HEK293 (cell line): ENCODE results near the gene SMARCA2.

Experiments
- CTCF ChIA-PET: fragments of 350-600 bp; formaldehyde crosslinking; extraction: SDS; loops from one replicate; lab custom pipeline; 2021; ENCODE audit warnings: antibody characterized with exemption; lab: Yijun Ruan, JAX
- POLR2A ChIA-PET: fragments of 300-600 bp; formaldehyde crosslinking; extraction: SDS; loops from one replicate; lab custom pipeline; 2020; ENCODE audit warnings: antibody characterized with exemption, inconsistent platforms; lab: Yijun Ruan, JAX
- H3K27ac ChIP-seq: fragments of 200-500 bp; sonication (Bioruptor generic); 2 replicates; pipeline ENCODE4 v1.5.1; 2014; ENCODE audit warnings: low read depth, low read length, control low read depth, inconsistent platforms; ENCODE audit errors: extremely low read depth
- H3K36me3 ChIP-seq, 2 experiments: fragments of 200-500 bp in 1 of 2; sonication (Bioruptor generic) in 1 of 2; 1 replicate in 1 of 2; 2 replicates in 1 of 2; pipeline ENCODE4 v1.5.1; 2014 to 2017; ENCODE audit warnings: inconsistent platforms in 2 of 2, low read length in 2 of 2; ENCODE audit not compliant: control insufficient read depth in 2 of 2, insufficient read depth in 1 of 2
- H3K4me1 ChIP-seq: fragments of 200-500 bp; sonication (Bioruptor generic); 2 replicates; pipeline ENCODE4 v1.5.1; 2014; ENCODE audit warnings: mild to moderate bottlenecking, low read length, inconsistent platforms; ENCODE audit not compliant: control insufficient read depth, insufficient read depth
- H3K4me3 ChIP-seq: 2 replicates; pipeline ENCODE4 v1.5.1; 2011; ENCODE audit warnings: low read depth, mild to moderate bottlenecking, control low read depth, low read length, moderate library complexity
- H3K9me3 ChIP-seq: fragments of 200-500 bp; sonication (Bioruptor generic); 2 replicates; pipeline ENCODE4 v1.5.1; 2014; ENCODE audit warnings: low read depth, low read length, inconsistent platforms; ENCODE audit not compliant: control insufficient read depth, insufficient read depth
- BCL11B ChIP-seq: fragments of 450-650 bp; formaldehyde crosslinking; IDR thresholded peaks from 2 replicates; pipeline ENCODE4 v1.5.1; 2016; ENCODE audit warnings: low read depth, missing biosample characterization, missing genetic modification characterization
- EGR2 ChIP-seq: fragments of 450-650 bp; formaldehyde crosslinking; IDR thresholded peaks from 2 replicates; pipeline ENCODE4 v1.5.1; 2016; ENCODE audit warnings: low read depth, missing biosample characterization, missing genetic modification characterization
- KLF16 ChIP-seq: fragments of 450-650 bp; formaldehyde crosslinking; IDR thresholded peaks from 2 replicates; pipeline ENCODE4 v1.5.1; 2017; ENCODE audit warnings: missing biosample characterization, missing genetic modification characterization
- KLF8 ChIP-seq: fragments of 450-650 bp; formaldehyde crosslinking; IDR thresholded peaks from 2 replicates; pipeline ENCODE4 v1.5.1; 2016; ENCODE audit warnings: missing biosample characterization, missing genetic modification characterization
- ZBTB20 ChIP-seq: fragments of 450-650 bp; formaldehyde crosslinking; IDR thresholded peaks from 2 replicates; pipeline ENCODE4 v1.5.1; 2016; ENCODE audit warnings: missing biosample characterization, missing genetic modification characterization
- ZBTB21 ChIP-seq: fragments of 450-650 bp; formaldehyde crosslinking; IDR thresholded peaks from 2 replicates; pipeline ENCODE4 v1.5.1; 2017; ENCODE audit warnings: missing biosample characterization, missing genetic modification characterization
- ZNF112 ChIP-seq: fragments of 450-650 bp; formaldehyde crosslinking; IDR thresholded peaks from 2 replicates; pipeline ENCODE4 v1.5.0; 2017; ENCODE audit warnings: missing biosample characterization, missing genetic modification characterization
- ZNF175 ChIP-seq: fragments of 450-650 bp; formaldehyde crosslinking; IDR thresholded peaks from 2 replicates; pipeline ENCODE4 v1.5.1; 2016; ENCODE audit warnings: missing biosample characterization, missing genetic modification characterization
- ZNF274 ChIP-seq, 2 experiments: fragments of 200-500 bp in 1 of 2; fragments of 450-650 bp in 1 of 2; sonication (Bioruptor generic) in 1 of 2; formaldehyde crosslinking in 1 of 2; IDR thresholded peaks; 2 replicates each; pipeline versions ENCODE4 v1.5.1 to v1.6.1; 2014 to 2016; ENCODE audit warnings: borderline replicate concordance in 1 of 2, inconsistent platforms in 1 of 2, low read length in 1 of 2, missing biosample characterization in 1 of 2, missing genetic modification characterization in 1 of 2
- ZNF366 ChIP-seq: fragments of 450-650 bp; formaldehyde crosslinking; conservative IDR thresholded peaks from 2 replicates; pipeline ENCODE4 v1.5.1; 2016; ENCODE audit warnings: missing biosample characterization, missing genetic modification characterization
- ZNF37A ChIP-seq: fragments of 450-650 bp; IDR thresholded peaks from 2 replicates; pipeline ENCODE4 v1.5.1; 2018; ENCODE audit warnings: missing biosample characterization, missing genetic modification characterization
- ZNF473 ChIP-seq: fragments of 450-650 bp; formaldehyde crosslinking; IDR thresholded peaks from 2 replicates; pipeline ENCODE4 v1.5.1; 2017; ENCODE audit warnings: missing biosample characterization, missing genetic modification characterization
- ZNF785 ChIP-seq: fragments of 450-650 bp; formaldehyde crosslinking; IDR thresholded peaks from 2 replicates; pipeline ENCODE4 v1.5.1; 2016; ENCODE audit warnings: missing biosample characterization, missing genetic modification characterization
- ZSCAN16 ChIP-seq: fragments of 450-650 bp; formaldehyde crosslinking; IDR thresholded peaks from 2 replicates; pipeline ENCODE4 v1.5.1; 2016; ENCODE audit warnings: missing biosample characterization, missing genetic modification characterization
- TF ChIP-seq, protein P1 (sequence below): fragments of 450-650 bp; formaldehyde crosslinking; IDR thresholded peaks from 2 replicates; pipeline ENCODE4 v1.5.1; 2016; ENCODE audit warnings: missing biosample characterization, missing genetic modification characterization, borderline replicate concordance
- TF ChIP-seq, protein P2 (sequence below): fragments of 450-650 bp; IDR thresholded peaks from 2 replicates; pipeline ENCODE4 v1.5.1; 2018; ENCODE audit warnings: missing biosample characterization, missing genetic modification characterization
- TF ChIP-seq, protein P3 (sequence below): IDR thresholded peaks from 2 replicates; pipeline ENCODE4 v1.6.1; 2011; ENCODE audit warnings: mild to moderate bottlenecking, low read depth, low read length, borderline replicate concordance

Gene SMARCA2

DNA sequence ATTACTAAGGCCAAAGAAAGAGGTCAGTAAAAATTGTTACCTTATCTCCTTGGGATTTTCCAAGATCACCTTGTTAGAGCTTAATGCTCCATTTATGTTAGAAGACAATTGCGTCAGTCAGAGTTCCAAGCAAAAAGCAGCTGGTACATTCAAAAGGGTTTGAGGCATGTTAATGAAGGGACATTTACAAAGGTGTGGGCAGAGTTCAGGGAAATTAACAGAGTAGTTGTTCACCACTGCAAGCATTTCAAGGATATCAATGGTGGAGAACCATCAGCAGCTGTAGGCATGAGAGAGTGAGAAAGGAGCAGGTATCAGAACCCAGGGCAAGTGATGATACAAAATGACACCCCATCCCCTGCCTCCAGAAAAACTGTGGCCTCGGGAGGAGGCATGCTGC lies 17.0 kb upstream of the SMARCA2 start:
- no peaks in the 10 kb centered on the region for H3K9me3 ChIP-seq
- ChIA-PET POLR2A (interaction anchor here (2.2 kb wide), 1 partner anchor 17 kb away, joined by 8 read pairs; the partner anchor contains the start of gene SMARCA2), CTCF (interaction anchor here (0.9 to 1.0 kb wide), 3 partner anchors 12 to 265 kb away, joined by 3 read pairs; no protein-coding TSS in a partner anchor)
- no peak overlapping the region for H3K4me3 ChIP-seq
- no peak overlapping the region for H3K27ac ChIP-seq
- TF ChIP-seq BCL11B (no peak), ZNF37A (tag by site-specific recombination) (no peak), ZNF366 (tag by site-specific recombination) (no peak), ZBTB21 (tag by site-specific recombination) (no peak), ZNF785 (no peak), ZBTB20 (no peak), ZNF274 (IDR thresholded peaks at IDR 0.05; ENCODE audit: low read length) (no peak), ZNF274 (tag by site-specific recombination; IDR thresholded peaks at IDR 0.05; ENCODE audit: borderline replicate concordance) (no peak), KLF16 (no peak), ZNF112 (no peak), ZSCAN16 (tag by site-specific recombination) (no peak), EGR2 (no peak)
- TF ChIP-seq, protein P1, sequence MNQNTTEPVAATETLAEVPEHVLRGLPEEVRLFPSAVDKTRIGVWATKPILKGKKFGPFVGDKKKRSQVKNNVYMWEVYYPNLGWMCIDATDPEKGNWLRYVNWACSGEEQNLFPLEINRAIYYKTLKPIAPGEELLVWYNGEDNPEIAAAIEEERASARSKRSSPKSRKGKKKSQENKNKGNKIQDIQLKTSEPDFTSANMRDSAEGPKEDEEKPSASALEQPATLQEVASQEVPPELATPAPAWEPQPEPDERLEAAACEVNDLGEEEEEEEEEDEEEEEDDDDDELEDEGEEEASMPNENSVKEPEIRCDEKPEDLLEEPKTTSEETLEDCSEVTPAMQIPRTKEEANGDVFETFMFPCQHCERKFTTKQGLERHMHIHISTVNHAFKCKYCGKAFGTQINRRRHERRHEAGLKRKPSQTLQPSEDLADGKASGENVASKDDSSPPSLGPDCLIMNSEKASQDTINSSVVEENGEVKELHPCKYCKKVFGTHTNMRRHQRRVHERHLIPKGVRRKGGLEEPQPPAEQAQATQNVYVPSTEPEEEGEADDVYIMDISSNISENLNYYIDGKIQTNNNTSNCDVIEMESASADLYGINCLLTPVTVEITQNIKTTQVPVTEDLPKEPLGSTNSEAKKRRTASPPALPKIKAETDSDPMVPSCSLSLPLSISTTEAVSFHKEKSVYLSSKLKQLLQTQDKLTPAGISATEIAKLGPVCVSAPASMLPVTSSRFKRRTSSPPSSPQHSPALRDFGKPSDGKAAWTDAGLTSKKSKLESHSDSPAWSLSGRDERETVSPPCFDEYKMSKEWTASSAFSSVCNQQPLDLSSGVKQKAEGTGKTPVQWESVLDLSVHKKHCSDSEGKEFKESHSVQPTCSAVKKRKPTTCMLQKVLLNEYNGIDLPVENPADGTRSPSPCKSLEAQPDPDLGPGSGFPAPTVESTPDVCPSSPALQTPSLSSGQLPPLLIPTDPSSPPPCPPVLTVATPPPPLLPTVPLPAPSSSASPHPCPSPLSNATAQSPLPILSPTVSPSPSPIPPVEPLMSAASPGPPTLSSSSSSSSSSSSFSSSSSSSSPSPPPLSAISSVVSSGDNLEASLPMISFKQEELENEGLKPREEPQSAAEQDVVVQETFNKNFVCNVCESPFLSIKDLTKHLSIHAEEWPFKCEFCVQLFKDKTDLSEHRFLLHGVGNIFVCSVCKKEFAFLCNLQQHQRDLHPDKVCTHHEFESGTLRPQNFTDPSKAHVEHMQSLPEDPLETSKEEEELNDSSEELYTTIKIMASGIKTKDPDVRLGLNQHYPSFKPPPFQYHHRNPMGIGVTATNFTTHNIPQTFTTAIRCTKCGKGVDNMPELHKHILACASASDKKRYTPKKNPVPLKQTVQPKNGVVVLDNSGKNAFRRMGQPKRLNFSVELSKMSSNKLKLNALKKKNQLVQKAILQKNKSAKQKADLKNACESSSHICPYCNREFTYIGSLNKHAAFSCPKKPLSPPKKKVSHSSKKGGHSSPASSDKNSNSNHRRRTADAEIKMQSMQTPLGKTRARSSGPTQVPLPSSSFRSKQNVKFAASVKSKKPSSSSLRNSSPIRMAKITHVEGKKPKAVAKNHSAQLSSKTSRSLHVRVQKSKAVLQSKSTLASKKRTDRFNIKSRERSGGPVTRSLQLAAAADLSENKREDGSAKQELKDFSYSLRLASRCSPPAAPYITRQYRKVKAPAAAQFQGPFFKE (tag by site-specific recombination), result no peak
- TF ChIP-seq, protein P2, sequence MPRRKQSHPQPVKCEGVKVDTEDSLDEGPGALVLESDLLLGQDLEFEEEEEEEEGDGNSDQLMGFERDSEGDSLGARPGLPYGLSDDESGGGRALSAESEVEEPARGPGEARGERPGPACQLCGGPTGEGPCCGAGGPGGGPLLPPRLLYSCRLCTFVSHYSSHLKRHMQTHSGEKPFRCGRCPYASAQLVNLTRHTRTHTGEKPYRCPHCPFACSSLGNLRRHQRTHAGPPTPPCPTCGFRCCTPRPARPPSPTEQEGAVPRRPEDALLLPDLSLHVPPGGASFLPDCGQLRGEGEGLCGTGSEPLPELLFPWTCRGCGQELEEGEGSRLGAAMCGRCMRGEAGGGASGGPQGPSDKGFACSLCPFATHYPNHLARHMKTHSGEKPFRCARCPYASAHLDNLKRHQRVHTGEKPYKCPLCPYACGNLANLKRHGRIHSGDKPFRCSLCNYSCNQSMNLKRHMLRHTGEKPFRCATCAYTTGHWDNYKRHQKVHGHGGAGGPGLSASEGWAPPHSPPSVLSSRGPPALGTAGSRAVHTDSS (tag by site-specific recombination), result no peak
- TF ChIP-seq, all 188 proteins: peak for 0
- Histone ChIP-seq H3K36me3 (no peaks in the 10 kb centered on the region), H3K4me1 (no peaks in the 10 kb centered on the region)

DNA sequence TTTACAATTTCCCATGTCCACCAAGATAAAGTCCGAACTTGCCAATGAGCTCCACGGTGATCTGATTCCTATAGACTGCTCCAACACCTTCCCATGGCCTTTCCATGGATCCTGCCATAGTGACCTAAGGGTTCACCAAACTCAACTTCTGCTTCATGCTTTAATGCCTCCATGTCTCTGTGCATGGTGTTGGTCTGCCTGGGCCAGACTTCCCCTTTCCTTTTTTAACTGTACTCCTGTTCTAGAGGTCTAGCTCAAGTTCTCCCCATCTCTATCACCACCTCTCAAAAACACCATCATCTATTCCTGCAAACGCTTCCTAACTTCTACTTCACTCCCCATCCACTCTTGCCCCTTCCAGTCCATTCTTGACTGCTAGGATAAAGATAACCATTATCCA lies 14.8 kb upstream of the SMARCA2 start:
- POLR2A ChIA-PET, result no interaction called here
- CTCF ChIA-PET, result no interaction called here
- no peaks in the 10 kb centered on the region for H3K36me3 ChIP-seq
- H3K4me3 ChIP-seq, result no peak overlapping the region
- H3K27ac ChIP-seq, result no peak overlapping the region
- H3K9me3 ChIP-seq, result no peaks in the 10 kb centered on the region
- no peaks in the 10 kb centered on the region for H3K4me1 ChIP-seq
- TF ChIP-seq BCL11B, result no peak
- TF ChIP-seq, protein P3, sequence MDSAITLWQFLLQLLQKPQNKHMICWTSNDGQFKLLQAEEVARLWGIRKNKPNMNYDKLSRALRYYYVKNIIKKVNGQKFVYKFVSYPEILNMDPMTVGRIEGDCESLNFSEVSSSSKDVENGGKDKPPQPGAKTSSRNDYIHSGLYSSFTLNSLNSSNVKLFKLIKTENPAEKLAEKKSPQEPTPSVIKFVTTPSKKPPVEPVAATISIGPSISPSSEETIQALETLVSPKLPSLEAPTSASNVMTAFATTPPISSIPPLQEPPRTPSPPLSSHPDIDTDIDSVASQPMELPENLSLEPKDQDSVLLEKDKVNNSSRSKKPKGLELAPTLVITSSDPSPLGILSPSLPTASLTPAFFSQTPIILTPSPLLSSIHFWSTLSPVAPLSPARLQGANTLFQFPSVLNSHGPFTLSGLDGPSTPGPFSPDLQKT, result no peak
- no peak for TF ChIP-seq ZNF175
- no peak for TF ChIP-seq ZNF473 (tag by site-specific recombination)
- TF ChIP-seq KLF8, result no peak
